SK-N-DZ (cell line): Measurements from ENCODE around the gene RNF34. TPM values are rescaled to one million over a fixed set of nuclear protein-coding genes. Genes with fewer than 3 reads are reported as not detected.
"Not testable (repeated sequence)": the region's sequence is repeated elsewhere in the genome, so short reads cannot be mapped to it uniquely, and the experiment has no call there.

Experiments used
- DNase-seq: peaks from one replicate; pipeline ENCODE4 v3.0.0-alpha.2; 2015; ENCODE audit warnings: low spot score
- polyA plus RNA-seq, 2 experiments: library from polyadenylated mRNA; depleted of rRNA; stranded (reverse); fragments of >200 nt; gene quantifications; 2 replicates each; pipeline ENCODE4 v1.2.3, GENCODE V29; 2014

RNF34 gene, protein sequence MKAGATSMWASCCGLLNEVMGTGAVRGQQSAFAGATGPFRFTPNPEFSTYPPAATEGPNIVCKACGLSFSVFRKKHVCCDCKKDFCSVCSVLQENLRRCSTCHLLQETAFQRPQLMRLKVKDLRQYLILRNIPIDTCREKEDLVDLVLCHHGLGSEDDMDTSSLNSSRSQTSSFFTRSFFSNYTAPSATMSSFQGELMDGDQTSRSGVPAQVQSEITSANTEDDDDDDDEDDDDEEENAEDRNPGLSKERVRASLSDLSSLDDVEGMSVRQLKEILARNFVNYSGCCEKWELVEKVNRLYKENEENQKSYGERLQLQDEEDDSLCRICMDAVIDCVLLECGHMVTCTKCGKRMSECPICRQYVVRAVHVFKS
- polyA plus RNA-seq (2014; cell fraction: cytosol; rRNA removed), result 69.0 and 90.9 TPM in 2 replicates
- 81.1 and 161 TPM in 2 replicates for polyA plus RNA-seq (2014; cell fraction: nucleus; rRNA removed)

DNA sequence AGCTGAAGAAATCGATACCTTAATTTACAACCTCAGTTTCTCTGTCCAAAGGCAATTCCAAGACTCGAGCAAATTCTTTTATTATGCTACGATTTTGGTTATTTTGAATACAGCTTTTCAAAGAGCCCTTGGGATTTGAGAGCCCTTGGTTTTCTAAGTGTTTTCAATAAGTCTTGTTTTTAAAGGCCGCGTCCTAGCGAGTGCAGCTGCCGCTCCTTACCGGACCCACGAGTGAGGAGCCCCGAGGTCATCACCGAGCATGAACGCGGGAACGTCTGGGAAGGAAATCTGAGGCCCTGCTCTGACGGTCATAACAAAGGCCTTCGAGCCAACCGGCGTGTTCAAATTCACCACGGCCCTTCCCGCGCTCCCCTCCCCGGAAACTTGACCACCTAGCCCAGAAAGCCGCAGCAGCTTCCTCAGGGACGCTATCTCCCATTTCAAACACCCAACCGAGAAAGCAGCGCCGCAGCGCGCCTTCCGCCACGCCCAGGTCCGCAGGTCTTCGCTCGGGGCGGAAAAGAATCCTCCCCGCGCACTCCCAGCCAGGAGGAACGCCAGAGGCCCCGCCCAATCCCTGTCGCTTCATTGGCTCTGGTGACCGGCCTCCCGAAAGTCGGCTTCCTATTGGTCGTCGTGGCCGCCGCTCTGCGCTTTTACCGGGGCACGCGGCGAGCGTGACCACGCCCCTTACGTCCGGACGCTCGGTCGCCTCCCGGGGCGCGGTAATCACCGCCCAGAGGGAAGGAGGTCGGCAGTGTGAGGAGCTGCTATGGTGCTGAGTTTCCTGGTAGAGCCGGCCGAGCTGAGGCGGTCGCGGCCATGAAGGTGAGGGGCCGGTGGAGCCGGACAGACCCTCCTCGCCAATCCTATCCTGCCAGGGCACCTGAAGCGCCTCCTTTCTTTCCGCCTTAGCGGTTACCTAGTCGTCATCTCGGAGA, at the start of gene RNF34:
Gene RNF34, plus strand, starts transcription at position 728 of the 941 bp plus-strand sequence. Its CDS starts 95 bp downstream, at position 823.
- DNase-seq, result peak; percentile 100

GRCh38 chr12:121351820-121352681, 47.9 kb upstream of the RNF34 start, which contains the start of gene ANAPC5:
Gene ANAPC5 (minus strand): TSS chr12:121352411. CDS start chr12:121352340, 71 bp downstream.
- peak; percentile 100 for DNase-seq

- DNase-seq, result no peak
Observed at GRCh38 chr12:121352682-121353018, 47.3 kb upstream of the RNF34 start.

GRCh38 chr12:121355818-121356217, 44.1 kb upstream of the RNF34 start:
- no peak for DNase-seq

DNA sequence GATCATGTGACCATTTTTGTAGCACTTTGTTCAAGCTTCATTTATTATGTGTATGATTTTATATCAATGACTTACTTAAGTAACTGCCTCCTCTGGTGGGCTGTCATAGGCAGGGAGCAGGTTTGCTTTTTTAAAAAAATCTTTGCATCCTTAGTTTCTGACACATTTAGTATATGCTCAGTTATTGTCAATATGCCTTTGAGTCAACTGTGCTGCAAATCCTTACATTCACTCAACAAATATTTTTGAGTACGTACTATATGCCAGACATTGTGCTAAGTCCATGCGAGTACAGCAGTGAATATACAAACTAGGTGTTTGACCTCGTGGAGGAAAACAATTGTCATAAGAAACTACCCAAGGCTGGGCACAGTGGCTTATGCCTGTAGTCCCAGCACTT, 43.3 kb upstream of the RNF34 start:
- no peak for DNase-seq

DNA sequence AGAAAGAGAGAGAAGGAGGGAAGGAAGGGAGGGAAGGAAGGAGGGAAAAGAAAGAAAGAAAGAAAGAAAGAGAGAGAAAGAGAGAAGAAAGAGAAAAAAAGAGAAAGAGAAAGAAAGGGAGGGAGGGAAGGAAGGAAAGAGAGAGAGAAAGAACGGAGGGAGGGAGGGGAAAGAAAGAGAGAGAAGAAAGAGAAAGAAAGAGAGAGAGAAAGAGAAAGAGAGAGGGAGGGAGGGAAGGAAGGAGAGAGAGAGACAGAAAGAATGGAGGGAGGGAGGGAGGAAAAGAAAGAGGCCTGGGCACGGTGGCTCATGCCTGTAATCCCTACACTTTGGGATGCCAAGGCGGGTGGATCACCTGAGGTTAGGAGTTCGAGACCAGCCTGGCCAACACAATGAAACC, 42.6 kb upstream of the RNF34 start:
- no peak for DNase-seq

DNA sequence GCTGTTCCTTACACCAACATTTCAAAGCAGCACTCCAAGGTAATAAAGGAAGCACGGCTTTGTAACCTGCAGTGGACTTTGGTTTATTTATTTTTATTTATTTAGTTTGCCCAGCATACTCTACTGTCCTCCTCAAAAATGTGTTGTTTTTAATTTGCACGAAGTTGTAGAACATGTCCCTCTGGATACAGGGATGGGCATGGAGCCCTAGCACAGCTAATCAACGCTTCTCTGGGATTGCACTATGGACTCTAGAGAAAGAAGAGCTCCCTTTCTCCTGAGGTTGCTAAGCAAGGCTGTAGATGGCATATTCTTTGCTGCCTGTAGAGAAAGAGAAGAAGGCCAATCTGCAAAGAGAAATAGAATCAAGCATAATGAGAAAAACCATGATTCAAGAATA, 41.8 kb upstream of the RNF34 start:
- DNase-seq, result no peak

DNA sequence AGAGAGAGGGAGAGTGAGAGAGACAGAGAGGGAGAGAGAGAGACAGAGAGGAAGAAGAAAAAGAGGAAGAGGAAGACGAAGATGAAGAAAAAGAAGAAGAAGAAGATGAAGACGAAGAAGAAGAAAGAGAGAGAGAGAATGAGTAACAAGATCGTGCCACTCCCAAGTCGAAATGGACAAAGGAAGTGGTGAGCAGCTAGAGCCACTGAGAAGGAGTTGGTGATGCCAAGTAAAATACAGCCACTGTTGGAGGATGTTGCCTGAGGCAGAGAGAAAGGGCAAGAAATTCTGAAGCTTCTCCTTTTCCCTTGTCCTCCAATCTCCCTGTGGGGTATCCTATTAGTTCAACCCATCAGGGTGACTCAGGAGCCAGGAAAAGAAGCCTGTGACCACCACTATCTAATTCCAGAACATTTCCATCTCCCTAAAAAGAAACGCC, 35.2 kb upstream of the RNF34 start:
- no peak for DNase-seq

DNA sequence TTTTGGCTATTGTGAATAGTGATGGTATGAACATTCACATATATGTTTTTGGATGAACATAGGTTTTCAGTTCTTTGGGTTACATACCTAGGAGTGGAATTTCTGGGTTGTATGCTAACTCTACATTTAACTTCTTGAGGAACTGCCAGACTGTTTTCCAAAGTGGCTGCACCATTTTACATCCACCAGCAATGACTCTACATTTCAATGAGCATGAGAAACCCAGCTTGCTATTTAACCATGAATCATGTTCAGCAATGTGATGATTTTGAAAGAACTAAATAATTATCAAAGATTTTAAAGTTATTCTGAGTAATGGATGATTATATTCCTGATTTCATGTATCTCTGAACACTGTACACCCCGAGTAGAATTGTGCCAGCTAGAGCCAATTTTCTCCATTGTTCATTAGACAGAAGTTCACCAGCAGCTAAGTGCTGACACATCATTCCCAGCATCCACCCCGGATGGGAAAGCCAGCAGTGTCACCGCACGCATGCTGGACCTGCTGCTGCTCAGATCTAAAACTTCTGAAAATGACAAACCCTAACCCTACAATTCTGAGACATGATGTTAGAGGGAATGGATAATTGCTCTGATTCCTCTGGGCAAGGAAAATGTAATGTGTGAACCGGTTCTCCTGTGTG, 34.4 kb upstream of the RNF34 start:
- no peak for DNase-seq

DNA sequence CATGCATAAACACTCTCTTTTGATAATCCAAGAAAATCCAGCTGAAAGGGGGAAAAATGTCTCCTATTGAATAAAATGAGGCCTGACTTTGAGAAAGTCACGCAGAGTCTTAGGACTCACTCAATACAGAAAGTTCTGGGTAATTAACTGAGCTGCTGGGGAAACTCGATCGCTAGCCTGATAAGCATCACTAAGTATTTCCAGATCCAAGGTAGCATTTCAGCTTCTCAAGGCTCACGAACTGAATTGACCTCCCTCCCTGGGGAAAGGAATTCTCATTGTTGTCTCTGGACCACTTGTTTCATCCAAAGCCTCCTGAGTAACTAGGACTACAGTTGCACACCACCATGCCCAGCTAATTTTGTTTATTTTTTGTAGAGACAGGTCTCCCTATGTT, 33.9 kb upstream of the RNF34 start:
- DNase-seq, result peak; percentile 94

GRCh38 chr12:121371404-121371803, 28.5 kb upstream of the RNF34 start:
- DNase-seq, result no peak

DNA sequence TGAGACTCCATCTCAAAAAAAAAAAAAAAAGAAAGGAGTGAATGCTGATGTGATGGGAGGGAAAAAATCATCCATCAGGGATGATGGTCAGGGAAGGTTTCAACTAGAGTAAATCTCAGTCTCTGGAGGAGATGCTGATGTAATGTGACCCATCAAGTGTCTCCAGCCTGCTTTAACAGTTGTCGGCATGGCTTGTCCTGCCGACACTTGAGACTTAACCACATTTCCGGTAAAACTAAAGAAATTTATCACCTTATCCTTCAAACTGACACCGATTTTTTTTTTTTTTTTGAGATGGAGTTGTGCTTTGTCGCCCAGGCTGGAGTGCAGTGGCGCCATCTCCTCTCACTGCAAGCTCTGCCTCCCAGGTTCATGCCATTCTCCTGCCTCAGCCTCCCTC, 26.2 kb upstream of the RNF34 start:
- DNase-seq, result no peak

DNA sequence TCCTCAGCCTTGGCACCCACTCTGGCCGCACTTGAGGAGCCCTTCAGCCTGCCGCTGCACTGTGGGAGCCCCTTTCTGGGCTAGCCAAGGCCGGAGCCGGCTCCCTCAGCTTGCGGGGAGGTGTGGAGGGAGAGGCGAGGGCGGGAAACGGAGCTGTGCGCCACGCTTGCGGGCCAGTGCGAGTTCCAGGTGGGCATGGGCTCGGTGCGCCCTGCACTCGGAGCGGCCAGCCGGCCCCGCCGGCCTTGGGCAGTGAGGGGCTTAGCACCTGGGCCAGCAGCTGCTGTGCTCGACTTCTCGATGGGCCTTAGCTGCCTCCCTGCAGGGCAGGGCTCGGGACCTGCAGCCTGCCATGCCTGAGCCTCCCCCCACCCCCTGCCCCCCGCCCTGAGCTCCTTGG, 25.6 kb upstream of the RNF34 start:
- DNase-seq, result not testable (repeated sequence)

GRCh38 chr12:121374945-121375584, 24.9 kb upstream of the RNF34 start:
- DNase-seq, result not testable (repeated sequence)

- DNase-seq, result no peak
Observed at GRCh38 chr12:121376754-121377697, 22.9 kb upstream of the RNF34 start.

DNA sequence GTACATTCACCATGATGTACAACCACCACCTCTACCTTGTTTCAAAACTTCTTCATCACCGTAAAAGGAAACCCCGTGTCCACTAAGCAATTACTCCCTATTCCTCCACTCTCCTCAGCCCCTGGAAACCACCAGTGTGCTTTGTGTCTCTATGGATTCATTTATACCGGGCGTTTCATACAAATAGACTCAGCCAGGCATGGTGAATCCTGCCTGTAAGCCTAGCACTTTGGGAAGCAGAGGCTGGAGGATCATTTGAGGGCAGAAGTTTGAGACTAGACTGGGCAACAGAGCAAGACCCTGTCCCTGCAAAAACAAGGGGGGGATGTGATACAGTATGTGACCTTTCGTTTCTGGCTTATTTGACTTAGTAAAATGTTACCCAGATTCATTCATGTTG, 21.2 kb upstream of the RNF34 start:
- no peak for DNase-seq

- no peak for DNase-seq
Observed at GRCh38 chr12:121379945-121380344, 20.0 kb upstream of the RNF34 start.

DNA sequence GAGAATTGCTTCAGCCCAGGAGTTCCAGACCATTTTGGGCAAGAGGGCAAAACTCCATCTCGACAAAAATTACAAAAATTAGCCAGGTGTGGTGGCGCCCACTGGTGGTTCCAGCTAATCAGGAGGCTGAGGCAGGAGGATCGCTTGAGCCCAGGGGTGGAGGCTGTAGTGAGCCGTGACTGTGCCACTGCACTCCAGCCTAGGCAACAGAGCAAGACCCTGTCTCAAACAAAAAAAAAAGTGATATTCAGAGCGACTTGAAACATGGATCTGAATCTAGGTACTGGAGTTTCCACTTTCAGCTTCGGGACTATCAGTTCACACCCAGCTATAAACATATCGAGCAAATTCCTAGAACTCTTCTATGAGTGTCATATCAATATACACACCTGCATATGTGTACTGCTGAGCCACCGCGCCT, 16.3 kb upstream of the RNF34 start:
- no peak for DNase-seq

GRCh38 chr12:121384891-121385290, 15.0 kb upstream of the RNF34 start:
- DNase-seq, result not testable (repeated sequence)
